Cerebellar cortex (tissue), 1 donor: Measurements from ENCODE around the gene TP53I13.

ENCODE experiments used
- DNase-seq: peaks from one replicate; pipeline ENCODE4 v3.0.0-alpha.2; 2015; ENCODE audit warnings: low spot score

The TP53I13 gene

GRCh38 chr17:29567554-29568330 is 759 bp upstream of the TP53I13 start:
- peak; percentile 37 for DNase-seq

GRCh38 chr17:29569245-29569950 is 897 bp downstream of the TP53I13 start:
- no peak for DNase-seq

- DNase-seq, result no peak
Observed at GRCh38 chr17:29570521-29570920, 2.0 kb downstream of the TP53I13 start.

GRCh38 chr17:29571486-29571882 is 3.0 kb downstream of the TP53I13 start:
- DNase-seq, result no peak

GRCh38 chr17:29571883-29572681 is 3.6 kb downstream of the TP53I13 start:
- DNase-seq, result no peak

- DNase-seq, result no peak
Observed at GRCh38 chr17:29572691-29573557, 4.4 kb downstream of the TP53I13 start.

GRCh38 chr17:29573558-29573869 is 5.0 kb downstream of the TP53I13 start:
- DNase-seq, result no peak

- DNase-seq, result no peak
Observed at GRCh38 chr17:29573871-29574731, 5.6 kb downstream of the TP53I13 start.

GRCh38 chr17:29574732-29575510 is 6.4 kb downstream of the TP53I13 start:
- DNase-seq, result no peak

GRCh38 chr17:29575511-29576213 is 7.2 kb downstream of the TP53I13 start:
- no peak for DNase-seq

- no peak for DNase-seq
Observed at GRCh38 chr17:29576214-29577000, 7.9 kb downstream of the TP53I13 start.

- DNase-seq, result no peak
Observed at GRCh38 chr17:29577001-29577370, 8.5 kb downstream of the TP53I13 start.

GRCh38 chr17:29577385-29578211 is 9.1 kb downstream of the TP53I13 start:
- DNase-seq, result no peak

- no peak for DNase-seq
Observed at GRCh38 chr17:29578626-29579485, 10.4 kb downstream of the TP53I13 start.

GRCh38 chr17:29579866-29580771 is 11.6 kb downstream of the TP53I13 start:
- DNase-seq, result peak; percentile 90
